GM23338 (cell line): Measurements from ENCODE around the gene LRR1. TPM values are rescaled to one million over a fixed set of nuclear protein-coding genes. Genes with fewer than 3 reads are reported as not detected.

Experiments
- ATAC-seq: fragments of 200-7000 bp; cut with Tn5 transposase; 3 replicates; pipeline ENCODE4 v1.9.1; 2020
- DNase-seq: peaks from one replicate; pipeline ENCODE4 v3.0.0-alpha.2; 2015; ENCODE audit warnings: low spot score
- H2AFZ ChIP-seq: fragments of 200-600 bp; sonication (generic); 2 replicates; pipeline ENCODE4 v1.8.0; 2016; ENCODE audit warnings: antibody characterized with exemption, mild to moderate bottlenecking, moderate library complexity
- H3F3A ChIP-seq: fragments of 200-600 bp; sonication (generic); replicated peaks from 2 replicates; pipeline ENCODE4 v1.8.0; 2017; ENCODE audit warnings: antibody characterized with exemption, mixed run types, low read depth
- H3K27ac ChIP-seq: fragments of 200-600 bp; sonication (generic); 2 replicates; pipeline ENCODE4 v1.6.1; 2016; ENCODE audit warnings: low read depth
- H3K27me3 ChIP-seq: fragments of 200-600 bp; sonication (generic); 2 replicates; pipeline ENCODE4 v1.8.0; 2016; ENCODE audit warnings: mild to moderate bottlenecking, mixed run types, moderate library complexity; ENCODE audit not compliant: insufficient read depth
- H3K36me3 ChIP-seq: fragments of 200-600 bp; sonication (generic); 2 replicates; pipeline ENCODE4 v1.8.0; 2016; ENCODE audit warnings: mild to moderate bottlenecking; ENCODE audit not compliant: insufficient read depth
- H3K4me1 ChIP-seq: fragments of 200-600 bp; sonication (generic); 2 replicates; pipeline ENCODE4 v1.8.0; 2016; ENCODE audit warnings: mild to moderate bottlenecking, moderate library complexity; ENCODE audit not compliant: insufficient read depth
- H3K4me2 ChIP-seq: fragments of 200-600 bp; sonication (generic); 2 replicates; pipeline ENCODE4 v1.7.1; 2017; ENCODE audit warnings: mixed run types
- H3K4me3 ChIP-seq: fragments of 200-600 bp; sonication (generic); 2 replicates; pipeline ENCODE4 v1.6.1; 2016; ENCODE audit warnings: mixed run types
- H3K79me2 ChIP-seq: fragments of 200-600 bp; sonication (generic); replicated peaks from 2 replicates; pipeline ENCODE4 v1.8.0; 2017; ENCODE audit warnings: mild to moderate bottlenecking; ENCODE audit not compliant: insufficient read depth
- H3K9me2 ChIP-seq: fragments of 200-600 bp; sonication (generic); 2 replicates; pipeline ENCODE4 v1.8.0; 2017; ENCODE audit not compliant: insufficient read depth
- H4K20me1 ChIP-seq: fragments of 200-600 bp; sonication (generic); replicated peaks from 2 replicates; pipeline ENCODE4 v1.8.0; 2017; ENCODE audit warnings: mild to moderate bottlenecking; ENCODE audit not compliant: insufficient read depth
- H3K27ac Mint-ChIP-seq: 2 replicates; pipeline ENCODE4 v1.8.0; 2020; ENCODE audit warnings: inconsistent platforms, mild to moderate bottlenecking, moderate library complexity, mixed read lengths
- H3K27me3 Mint-ChIP-seq: 3 replicates; pipeline ENCODE4 v1.8.0; 2022; ENCODE audit warnings: low read depth, mild to moderate bottlenecking, moderate library complexity, mixed read lengths, inconsistent platforms; ENCODE audit not compliant: insufficient read depth, poor library complexity
- H3K36me3 Mint-ChIP-seq: 3 replicates; pipeline ENCODE4 v1.8.0; 2021; ENCODE audit warnings: low read depth, mild to moderate bottlenecking, inconsistent platforms, moderate library complexity, mixed read lengths
- H3K4me1 Mint-ChIP-seq: 3 replicates; pipeline ENCODE4 v1.8.0; 2020; ENCODE audit warnings: mild to moderate bottlenecking, inconsistent platforms, mixed read lengths
- H3K4me3 Mint-ChIP-seq: 3 replicates; pipeline ENCODE4 v1.8.0; 2021; ENCODE audit warnings: moderate library complexity, mild to moderate bottlenecking, inconsistent platforms, mixed read lengths
- H3K9me3 Mint-ChIP-seq: 3 replicates; pipeline ENCODE4 v1.8.0; 2020; ENCODE audit warnings: moderate library complexity, mild to moderate bottlenecking, inconsistent platforms, mixed read lengths
- CREB1 ChIP-seq: fragments of 250-450 bp; sonication (Bioruptor Pico); IDR thresholded peaks from 2 replicates; pipeline ENCODE4 v1.5.0; 2020; ENCODE audit warnings: low read depth, mild to moderate bottlenecking, moderate library complexity
- CTCF ChIP-seq, 2 experiments: fragments of 200-600 bp in 1 of 2; sonication (generic) in 1 of 2; conservative IDR thresholded peaks; 2 replicates each; pipeline versions ENCODE4 v1.5.1 to v1.6.1; 2016 to 2017; ENCODE audit warnings: antibody characterized with exemption in 2 of 2, low read depth in 2 of 2, mild to moderate bottlenecking in 2 of 2, moderate library complexity in 1 of 2
- ETS1 ChIP-seq: IDR thresholded peaks from 2 replicates; pipeline ENCODE4 v1.6.1; 2016; ENCODE audit warnings: antibody characterized with exemption
- EZH2 ChIP-seq: fragments of 200-600 bp; sonication (generic); IDR thresholded peaks from one replicate; pipeline ENCODE4 v1.8.0; 2017; ENCODE audit warnings: antibody characterized with exemption, mild to moderate bottlenecking, low read depth; ENCODE audit not compliant: unreplicated experiment
- EZH2phosphoT487 ChIP-seq: fragments of 200-600 bp; sonication (generic); IDR thresholded peaks from one replicate; pipeline ENCODE4 v1.8.1; 2018; ENCODE audit warnings: antibody characterized with exemption; ENCODE audit not compliant: unreplicated experiment
- JUNB ChIP-seq: IDR thresholded peaks from one replicate; pipeline ENCODE4 v1.6.1; 2016; ENCODE audit warnings: antibody characterized with exemption; ENCODE audit not compliant: unreplicated experiment
- NANOG ChIP-seq: IDR thresholded peaks from 2 replicates; pipeline ENCODE4 v1.6.1; 2016; ENCODE audit warnings: antibody characterized with exemption, borderline replicate concordance
- POLR2AphosphoS5 ChIP-seq: IDR thresholded peaks from 2 replicates; pipeline ENCODE4 v1.6.1; 2016; ENCODE audit warnings: antibody characterized with exemption, low read depth
- REST ChIP-seq: IDR thresholded peaks from one replicate; pipeline ENCODE4 v1.6.1; 2018; ENCODE audit warnings: antibody characterized with exemption; ENCODE audit not compliant: unreplicated experiment
- STAT1 ChIP-seq: IDR thresholded peaks from one replicate; pipeline ENCODE4 v1.6.1; 2016; ENCODE audit warnings: antibody characterized with exemption; ENCODE audit not compliant: unreplicated experiment
- ZNF114 ChIP-seq: fragments of 250-450 bp; sonication (Bioruptor Pico); IDR thresholded peaks from 2 replicates; pipeline ENCODE4 v1.5.0; 2020; ENCODE audit warnings: mild to moderate bottlenecking, moderate library complexity
- ZNF331 ChIP-seq: fragments of 250-450 bp; sonication (Bioruptor Pico); IDR thresholded peaks from 2 replicates; pipeline ENCODE4 v1.5.0; 2020; ENCODE audit warnings: low read depth, mild to moderate bottlenecking, moderate library complexity
- ZNF462 ChIP-seq: fragments of 250-450 bp; sonication (Bioruptor Pico); IDR thresholded peaks from 2 replicates; pipeline ENCODE4 v1.5.0; 2020; ENCODE audit warnings: mild to moderate bottlenecking, moderate library complexity
- polyA plus RNA-seq: library from polyadenylated mRNA; unstranded; fragments of >200 nt; fragmentation: Nextera tagmentation; extraction: Ambion mirVana; gene quantifications from 2 replicates; pipeline ENCODE4 v1.2.1, GENCODE V29; 2016
- total RNA-seq: library from RNA; depleted of rRNA; stranded (reverse); fragments of >200 nt; shearing (Covaris generic); gene quantifications from 2 replicates; pipeline ENCODE4 v1.2.3, GENCODE V29; 2014

LRR1 gene
- total and polyA plus RNA-seq, 2 experiments from 2014 or later, result 31.8 to 41.9 TPM

- Mint-ChIP-seq H3K27me3 (peaks cover 1% of the 10 kb centered on the region), H3K36me3 (peaks cover 41% of the 10 kb centered on the region), H3K27ac (peak overlapping the region; percentile 98), H3K4me1 (peaks cover 18% of the 10 kb centered on the region), H3K4me3 (peak overlapping the region; percentile 99), H3K9me3 (no peaks in the 10 kb centered on the region)
- Histone ChIP-seq H2AFZ (no peak overlapping the region), H3K9me2 (no peaks in the 10 kb centered on the region), H3F3A (peaks cover 16% of the 10 kb centered on the region), H3K27ac (peak overlapping the region; percentile 95), H3K27me3 (no peaks in the 10 kb centered on the region), H3K4me1 (peaks cover 11% of the 10 kb centered on the region), H3K36me3 (peaks cover 13% of the 10 kb centered on the region; the same call in 1 of the 2 replicates), H3K79me2 (peaks cover 51% of the 10 kb centered on the region), H4K20me1 (peaks cover 29% of the 10 kb centered on the region), H3K4me3 (peak overlapping the region; percentile 94), H3K4me2 (peak overlapping the region; percentile 80)
- ATAC-seq (no peak), DNase-seq (no peak)
- TF ChIP-seq REST, result no peak
- no peak for TF ChIP-seq ZNF114 (CRISPR knock-in tag)
- no peak for TF ChIP-seq EZH2phosphoT487
- no peak for TF ChIP-seq JUNB
- no peak for TF ChIP-seq CREB1
- no peak for TF ChIP-seq POLR2AphosphoS5
- TF ChIP-seq STAT1, result no peak
- no peak for TF ChIP-seq ETS1
- no peak for TF ChIP-seq NANOG
- TF ChIP-seq EZH2, result no peak
- TF ChIP-seq ZNF331, result no peak
- no peak for TF ChIP-seq ZNF462 (CRISPR knock-in tag)
- TF ChIP-seq CTCF (conservative IDR thresholded peaks at IDR 0.05; ENCODE audit: low read depth in 2 of 2), result no peak
These were observed 21.0 kb downstream of the LRR1 start for GRCh38 chr14:49619730-49620129.
